NCI-H526 treated with DMSO at 0.1 percent for 48 hours (cell line): ENCODE measurements around the gene LRFN2.

Experiments used
- DNase-seq: peaks from one replicate; lab custom pipeline; 2025; lab: John Stamatoyannopoulos, UW

LRFN2 gene

DNA sequence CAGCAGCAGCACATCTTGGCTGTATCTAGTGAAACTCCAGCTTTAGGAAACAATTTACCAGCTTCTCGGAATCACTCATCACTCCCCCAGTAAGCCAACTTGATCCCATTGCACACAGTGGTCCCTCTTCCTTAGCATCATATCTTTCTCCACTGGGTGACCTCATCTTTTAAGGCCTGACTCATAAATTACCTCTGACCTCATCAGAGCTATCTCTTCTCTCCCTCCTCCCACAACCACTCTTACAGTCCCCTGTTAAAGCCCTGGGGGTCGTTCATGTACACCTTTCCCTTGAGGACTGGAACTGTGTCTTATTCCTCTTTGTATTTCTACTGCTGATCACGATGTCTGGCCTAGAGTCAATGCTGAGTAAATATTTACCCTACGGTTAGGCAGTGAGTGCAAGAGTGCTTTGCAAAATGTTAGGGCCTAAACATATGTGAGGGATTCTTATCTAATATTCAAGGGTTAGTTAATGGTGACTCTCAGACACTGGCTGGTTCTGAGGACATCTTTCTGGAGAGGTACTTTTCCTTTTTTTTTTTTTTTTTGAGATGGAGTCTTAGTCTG is 187.2 kb downstream of the LRFN2 start:
- DNase-seq = no peak

- DNase-seq = no peak
These were observed 188.2 kb downstream of the LRFN2 start for GRCh38 chr6:40398810-40399477.

DNA sequence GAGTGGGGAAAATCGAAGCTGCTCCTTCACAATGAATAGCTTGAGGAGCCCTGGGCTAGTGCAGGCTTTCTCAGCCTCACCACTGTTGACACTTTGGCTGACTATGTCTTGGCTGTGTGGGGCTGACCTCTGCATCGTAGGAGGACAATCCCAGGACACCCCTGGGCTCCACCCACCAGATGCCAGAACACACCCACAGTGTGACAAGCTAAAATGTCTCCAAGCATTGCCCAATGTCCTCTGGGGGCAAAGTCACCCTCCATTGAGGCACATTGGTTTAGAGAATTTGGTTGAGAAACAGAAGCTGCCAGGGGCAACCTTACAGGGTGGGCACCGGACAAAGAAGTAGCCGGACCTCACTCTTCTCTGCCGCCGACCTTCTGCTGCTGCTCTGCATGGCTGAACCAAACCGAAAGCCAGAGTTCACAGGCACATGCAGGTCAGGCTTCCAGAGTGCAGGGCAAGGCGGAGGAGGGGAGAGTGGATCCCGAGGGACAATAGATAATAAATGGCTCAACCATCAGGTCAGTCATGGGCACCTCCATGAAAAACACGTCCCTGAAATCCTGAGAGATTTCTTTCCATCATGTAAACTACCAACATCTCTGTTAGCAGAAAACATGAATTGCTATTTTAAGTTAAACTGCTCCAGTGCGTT is 189.0 kb downstream of the LRFN2 start:
- DNase-seq = no peak

DNA sequence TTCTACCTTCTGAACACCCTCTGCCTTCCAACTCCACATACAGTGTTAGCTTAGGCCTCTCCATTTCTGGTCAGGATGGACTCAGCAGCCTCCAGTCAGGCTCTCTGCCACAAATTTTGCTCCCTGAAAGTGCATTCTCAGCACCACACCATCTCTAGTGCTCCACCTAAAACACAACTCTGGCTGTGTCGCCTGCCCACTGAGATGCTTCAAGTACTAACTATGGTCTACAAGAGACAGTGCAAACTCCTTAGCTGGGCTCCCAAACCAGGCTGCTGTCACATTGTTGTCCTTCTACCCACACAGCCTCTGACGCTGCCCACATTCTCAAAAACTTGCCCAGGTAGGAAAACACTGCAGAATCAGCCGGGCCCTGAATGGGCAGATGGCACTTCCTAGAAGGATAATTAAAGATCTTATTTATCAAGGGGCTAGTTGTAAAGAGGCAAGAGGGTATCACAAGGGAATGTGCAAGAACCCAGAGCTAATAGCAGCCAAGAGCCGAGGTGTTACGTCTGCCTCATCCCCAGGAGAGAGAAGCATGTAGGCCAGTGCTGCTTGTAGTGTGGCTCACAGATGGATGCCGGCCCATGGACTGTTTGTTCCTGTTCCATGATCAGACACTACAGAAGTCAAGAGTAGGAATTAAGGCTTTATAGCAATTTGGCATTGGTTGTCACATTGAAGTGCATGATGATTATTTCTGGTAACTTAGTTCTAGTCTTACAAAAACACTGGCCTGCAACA is 189.7 kb downstream of the LRFN2 start:
- DNase-seq = no peak

DNA sequence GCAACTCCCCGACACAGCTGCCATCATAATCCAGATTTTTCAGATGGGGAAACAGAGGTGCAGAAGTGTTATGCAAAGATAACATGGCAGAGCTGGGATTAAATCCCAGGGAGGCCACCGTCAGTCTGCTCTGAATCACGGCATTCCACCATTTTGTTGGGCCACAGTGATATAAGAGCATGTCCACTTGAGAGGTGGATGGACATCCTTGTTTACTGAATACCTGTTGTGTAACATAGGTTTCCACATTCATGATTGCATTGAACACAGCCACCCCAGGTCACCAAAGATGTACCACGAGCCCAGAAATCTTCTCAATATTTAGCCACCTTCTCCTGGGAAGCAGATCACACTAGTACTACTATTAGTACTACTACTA is 191.5 kb downstream of the LRFN2 start:
- DNase-seq = no peak

- DNase-seq = no peak
These were observed 192.0 kb downstream of the LRFN2 start for GRCh38 chr6:40395066-40395697.

- DNase-seq = no peak
These were observed 192.8 kb downstream of the LRFN2 start for GRCh38 chr6:40394381-40394780.

- no peak for DNase-seq
These were observed 193.5 kb downstream of the LRFN2 start for GRCh38 chr6:40393641-40394040.

- DNase-seq = no peak
These were observed 194.6 kb downstream of the LRFN2 start for GRCh38 chr6:40392589-40392988.

- DNase-seq = no peak
These were observed 195.2 kb downstream of the LRFN2 start for GRCh38 chr6:40391851-40392517.

DNA sequence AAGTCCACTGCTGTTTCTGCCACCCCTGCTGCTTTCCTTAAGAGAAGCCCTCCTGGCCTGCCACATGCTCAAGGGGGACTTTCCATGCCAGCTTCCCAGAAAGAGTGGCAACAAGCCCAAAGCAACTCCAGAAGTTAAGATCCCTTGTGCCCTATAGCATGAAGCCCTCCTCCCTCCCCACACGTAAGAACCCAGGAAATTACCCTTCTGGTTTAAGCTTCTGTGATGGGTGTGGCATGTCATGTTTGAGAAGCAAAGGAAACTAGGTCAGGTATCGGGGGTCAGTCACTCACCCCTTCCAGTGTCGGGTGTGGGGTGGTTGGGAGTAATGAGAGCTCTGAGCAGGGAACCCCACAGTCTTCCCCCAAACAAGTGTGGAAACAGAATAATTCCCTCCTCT is 196.1 kb downstream of the LRFN2 start:
- no peak for DNase-seq

GRCh38 chr6:40390144-40390800 is 196.9 kb downstream of the LRFN2 start:
- no peak for DNase-seq

- DNase-seq = no peak
These were observed 197.9 kb downstream of the LRFN2 start for GRCh38 chr6:40389254-40389653.

DNA sequence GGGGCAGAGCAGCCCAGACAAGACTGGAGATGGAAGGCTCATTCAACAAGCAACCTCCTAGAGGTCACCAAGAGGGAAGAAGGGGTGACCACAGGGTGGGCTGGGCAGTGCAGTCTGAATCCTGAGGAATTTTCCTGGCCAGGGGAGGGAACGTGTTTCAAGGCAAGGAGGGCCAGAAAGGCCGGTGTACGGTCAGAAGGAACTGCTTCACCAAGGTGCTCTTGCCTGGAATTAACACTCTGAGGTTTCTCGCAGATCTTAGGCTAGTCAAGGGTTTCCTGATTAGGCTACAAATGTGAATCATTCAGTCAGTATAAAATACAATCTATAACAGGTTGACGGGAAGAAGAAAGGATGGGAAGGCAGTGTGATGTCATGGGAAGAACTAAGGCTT is 199.3 kb downstream of the LRFN2 start:
- DNase-seq = no peak

GRCh38 chr6:40387127-40387870 is 199.9 kb downstream of the LRFN2 start:
- no peak for DNase-seq

DNA sequence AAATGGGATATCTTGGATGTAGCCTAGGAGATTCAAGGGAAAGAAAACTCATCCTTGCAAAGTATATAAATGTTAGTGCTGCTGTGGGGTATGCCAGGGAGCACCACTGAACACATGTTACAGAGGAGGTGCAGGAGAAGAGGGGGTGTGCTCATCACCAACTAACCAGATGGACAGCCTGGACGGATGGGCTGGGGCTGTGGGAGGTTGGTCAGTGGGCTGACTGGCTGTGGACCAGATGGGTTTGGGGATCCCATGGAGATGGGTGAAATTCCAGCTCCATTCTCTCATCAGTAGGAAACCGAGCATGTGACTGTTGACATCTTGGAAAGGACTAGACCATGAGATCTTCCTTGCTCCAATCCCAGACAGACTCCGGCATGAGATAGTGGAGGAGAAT is 201.0 kb downstream of the LRFN2 start:
- no peak for DNase-seq

DNA sequence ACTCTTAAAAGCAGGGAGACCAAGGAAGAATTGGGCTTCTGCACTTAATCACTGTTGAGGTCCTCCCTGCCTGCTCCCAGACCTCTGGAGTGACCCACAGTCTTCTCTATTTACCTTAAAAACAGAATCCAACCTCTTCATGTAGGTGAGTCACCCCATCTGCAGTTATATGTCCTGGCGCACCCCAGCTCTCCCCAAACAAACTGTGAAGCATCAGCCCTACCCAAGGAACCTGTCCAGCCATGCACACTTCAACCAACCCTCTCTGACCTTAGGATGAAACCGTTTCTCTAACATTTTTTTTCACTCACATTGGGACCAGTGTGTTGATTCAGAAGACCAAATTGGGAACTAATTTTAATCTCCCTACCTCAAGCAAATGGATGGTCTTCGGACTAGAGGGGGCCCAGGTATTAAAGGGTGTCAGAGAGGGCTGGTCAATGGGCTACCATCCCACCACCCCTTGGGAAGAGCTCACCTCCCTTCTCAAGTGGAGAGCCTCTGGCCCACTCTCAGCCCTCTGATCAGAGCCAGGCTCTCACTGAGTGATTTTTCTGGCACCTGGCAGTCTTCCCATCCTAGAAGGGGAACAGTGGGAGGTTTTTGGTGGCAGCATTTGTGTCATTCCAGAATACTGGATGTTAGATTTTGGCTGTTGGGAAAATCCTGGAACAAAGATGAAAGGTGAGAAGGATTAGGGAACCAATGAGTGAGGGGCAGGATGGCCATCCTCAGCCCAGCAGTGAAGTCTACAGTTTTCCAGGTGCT is 203.6 kb downstream of the LRFN2 start:
- no peak for DNase-seq

GRCh38 chr6:40380271-40380670 is 206.9 kb downstream of the LRFN2 start:
- DNase-seq = no peak

GRCh38 chr6:40379811-40380210 is 207.4 kb downstream of the LRFN2 start:
- DNase-seq = no peak

- DNase-seq = no peak
These were observed 208.5 kb downstream of the LRFN2 start for GRCh38 chr6:40378725-40379074.
